Measurements from ENCODE around the gene AGMAT. TPM values are rescaled to one million over a fixed set of nuclear protein-coding genes. Genes with fewer than 3 reads are reported as not detected.
A peak's percentile ranks its signal among the peaks of the same experiment; 100 is the strongest.

The AGMAT gene
- total and polyA plus RNA-seq, 2 of the 13 experiments (the other 11 are each of a cell fraction or from before 2014, with no cell fraction given), result 59.1 to 174 TPM

GRCh38 chr1:15526490-15527339 is 58.1 kb downstream of the AGMAT start, which contains the start of gene DNAJC16 (continued):
- TF ChIP-seq ZNF546 (CRISPR knock-in tag; conservative IDR thresholded peaks at IDR 0.05), result 0 out of 2 replicates have a peak, but pooled peaks have one; percentile 78
- no peak; the same call in 1 of the 2 replicates for TF ChIP-seq ARHGAP35 (CRISPR knock-in tag; IDR thresholded peaks at IDR 0.05; ENCODE audit: borderline replicate concordance)
- TF ChIP-seq MLX (CRISPR knock-in tag; IDR thresholded peaks at IDR 0.05), result peak; percentile 76; the same call in 1 of the 2 replicates
- TF ChIP-seq MNT (IDR thresholded peaks at IDR 0.05), result peak; percentile 92
- TF ChIP-seq SIX1 (CRISPR knock-in tag; IDR thresholded peaks at IDR 0.05; ENCODE audit: borderline replicate concordance), result no peak
- TF ChIP-seq, protein P1, sequence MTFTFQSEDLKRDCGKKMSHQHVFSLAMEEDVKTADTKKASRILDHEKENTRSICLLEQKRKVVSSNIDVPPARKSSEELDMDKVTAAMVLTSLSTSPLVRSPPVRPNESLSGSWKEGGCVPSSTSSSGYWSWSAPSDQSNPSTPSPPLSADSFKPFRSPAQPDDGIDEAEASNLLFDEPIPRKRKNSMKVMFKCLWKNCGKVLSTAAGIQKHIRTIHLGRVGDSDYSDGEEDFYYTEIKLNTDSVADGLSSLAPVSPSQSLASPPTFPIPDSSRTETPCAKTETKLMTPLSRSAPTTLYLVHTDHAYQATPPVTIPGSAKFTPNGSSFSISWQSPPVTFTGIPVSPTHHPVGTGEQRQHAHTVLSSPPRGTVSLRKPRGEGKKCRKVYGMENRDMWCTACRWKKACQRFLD (CRISPR knock-in tag; IDR thresholded peaks at IDR 0.05; ENCODE audit: borderline replicate concordance), result peak; percentile 75; the same call in 1 of the 2 replicates
- TF ChIP-seq MEIS2 (CRISPR knock-in tag; IDR thresholded peaks at IDR 0.05), result peak; percentile 63; the same call in 1 of the 2 replicates
- peak; percentile 30; the same call in 1 of the 2 replicates for TF ChIP-seq ZNF281 (CRISPR knock-in tag; IDR thresholded peaks at IDR 0.05; ENCODE audit: borderline replicate concordance)
- peak; percentile 51; the same call in 1 of the 2 replicates for TF ChIP-seq PRDM10 (CRISPR knock-in tag; IDR thresholded peaks at IDR 0.05; ENCODE audit: low read depth)
- TF ChIP-seq SOX13 (IDR thresholded peaks at IDR 0.05), result peak; percentile 8; the same call in 1 of the 2 replicates
- no peak; a peak in 1 of 4 replicates for TF ChIP-seq SOX13 (CRISPR knock-in tag; conservative IDR thresholded peaks at IDR 0.05 in 1 of 2, IDR thresholded peaks at IDR 0.05 in 1 of 2)
- peak; percentile 59 for TF ChIP-seq MEF2D (CRISPR knock-in tag; IDR thresholded peaks at IDR 0.05)
